HepG2 (cell line): ENCODE results near the gene RHCE. TPM values are rescaled to one million over a fixed set of nuclear protein-coding genes. Genes with fewer than 3 reads are reported as not detected.
A peak's percentile ranks its signal among the peaks of the same experiment; 100 is the strongest.

Experiments
- DR1 ChIP-seq: sonication (generic); formaldehyde crosslinking; IDR thresholded peaks from 2 replicates; pipeline ENCODE4 v1.8.0; 2021; ENCODE audit warnings: mild to moderate bottlenecking, missing genetic modification reagents, inconsistent platforms
- ELF1 ChIP-seq: sonication (generic); formaldehyde crosslinking; IDR thresholded peaks from 2 replicates; pipeline ENCODE4 v1.4.0; 2020; ENCODE audit warnings: missing genetic modification reagents
- GFI1 ChIP-seq: sonication (generic); formaldehyde crosslinking; IDR thresholded peaks from 2 replicates; pipeline ENCODE4 v1.5.0; 2020; ENCODE audit warnings: missing genetic modification reagents, mild to moderate bottlenecking, borderline replicate concordance
- HES4 ChIP-seq: sonication (generic); formaldehyde crosslinking; IDR thresholded peaks from 2 replicates; pipeline ENCODE4 v1.9.0; 2021; ENCODE audit warnings: mild to moderate bottlenecking, missing genetic modification reagents, borderline replicate concordance
- PHF8 ChIP-seq: sonication (generic); formaldehyde crosslinking; IDR thresholded peaks from 2 replicates; pipeline ENCODE4 v1.5.0; 2020; ENCODE audit warnings: missing genetic modification reagents
- POLR2AphosphoS5 ChIP-seq: IDR thresholded peaks from 2 replicates; pipeline ENCODE4 v1.6.1; 2012; ENCODE audit warnings: low read depth, low read length
- PRPF4 ChIP-seq: fragments of 200-400 bp; formaldehyde crosslinking; IDR thresholded peaks from 2 replicates; pipeline ENCODE4 v1.6.1; 2016; ENCODE audit warnings: low read length, low read depth; ENCODE audit not compliant: poor library complexity, severe bottlenecking
- SIX1 ChIP-seq: sonication (generic); formaldehyde crosslinking; IDR thresholded peaks from 2 replicates; pipeline ENCODE4 v1.4.0; 2020; ENCODE audit warnings: missing genetic modification reagents, borderline replicate concordance
- ZBTB26 ChIP-seq: IDR thresholded peaks from 2 replicates; pipeline ENCODE4 v1.6.1; 2016; ENCODE audit warnings: missing compliant biosample characterization, missing genetic modification reagents, borderline replicate concordance
- ZNF414 ChIP-seq: sonication (generic); formaldehyde crosslinking; IDR thresholded peaks from 2 replicates; pipeline ENCODE4 v1.5.0; 2020; ENCODE audit warnings: missing genetic modification reagents
- ZNF558 ChIP-seq: sonication (generic); formaldehyde crosslinking; IDR thresholded peaks from 2 replicates; pipeline ENCODE4 v1.9.0; 2022; ENCODE audit warnings: mild to moderate bottlenecking, missing genetic modification reagents, borderline replicate concordance
- ZNF619 ChIP-seq: sonication (generic); formaldehyde crosslinking; IDR thresholded peaks from 2 replicates; pipeline ENCODE4 v1.4.0; 2020; ENCODE audit warnings: mild to moderate bottlenecking, missing genetic modification reagents
- polyA plus RNA-seq, 8 experiments: library from polyadenylated mRNA; depleted of rRNA in 3 of 8; stranded (reverse) in 7 of 8; unstranded in 1 of 8; fragments of >200 nt; fragmentation: Illumina TruSeq in 4 of 8; extraction: Trizol in 4 of 8; gene quantifications; 2 replicates each; pipeline versions ENCODE4 v1.2.1 to v1.2.3, GENCODE V29; 2011 to 2016; ENCODE audit warnings: low read depth in 4 of 8, missing spikeins in 1 of 8, mixed read lengths in 1 of 8; ENCODE audit not compliant: insufficient read depth in 1 of 8
- total RNA-seq, 5 experiments: library from RNA; depleted of rRNA; stranded (reverse); fragments of >200 nt; fragmentation: Illumina TruSeq; extraction: Trizol; gene quantifications; 2 replicates each; pipeline ENCODE4 v1.2.3, GENCODE V29; 2016; ENCODE audit warnings: low read depth in 1 of 5
- TF ChIP-seq, protein P1 (sequence below), 2 experiments: sonication (generic) in 1 of 2; formaldehyde crosslinking in 1 of 2; IDR thresholded peaks; 2 replicates each; pipeline versions ENCODE4 v1.4.0 to v1.6.1; 2016 to 2020; ENCODE audit warnings: borderline replicate concordance in 1 of 2, low read depth in 1 of 2, mild to moderate bottlenecking in 1 of 2, missing genetic modification reagents in 1 of 2
- TF ChIP-seq, protein P2 (sequence below): sonication (generic); formaldehyde crosslinking; IDR thresholded peaks from 2 replicates; pipeline ENCODE4 v1.4.0; 2020; ENCODE audit warnings: mild to moderate bottlenecking, missing genetic modification reagents
- TF ChIP-seq, protein P3 (sequence below): IDR thresholded peaks from 2 replicates; pipeline ENCODE4 v1.6.1; 2016
- TF ChIP-seq, protein P4 (sequence below): sonication (generic); formaldehyde crosslinking; IDR thresholded peaks from 2 replicates; pipeline ENCODE4 v1.5.0; 2020; ENCODE audit warnings: missing genetic modification reagents

RHCE gene
- total and polyA plus RNA-seq, 2 of the 13 experiments (the other 11 are each of a cell fraction or from before 2014, with no cell fraction given), result 0.30 TPM; not detected in 1

DNA sequence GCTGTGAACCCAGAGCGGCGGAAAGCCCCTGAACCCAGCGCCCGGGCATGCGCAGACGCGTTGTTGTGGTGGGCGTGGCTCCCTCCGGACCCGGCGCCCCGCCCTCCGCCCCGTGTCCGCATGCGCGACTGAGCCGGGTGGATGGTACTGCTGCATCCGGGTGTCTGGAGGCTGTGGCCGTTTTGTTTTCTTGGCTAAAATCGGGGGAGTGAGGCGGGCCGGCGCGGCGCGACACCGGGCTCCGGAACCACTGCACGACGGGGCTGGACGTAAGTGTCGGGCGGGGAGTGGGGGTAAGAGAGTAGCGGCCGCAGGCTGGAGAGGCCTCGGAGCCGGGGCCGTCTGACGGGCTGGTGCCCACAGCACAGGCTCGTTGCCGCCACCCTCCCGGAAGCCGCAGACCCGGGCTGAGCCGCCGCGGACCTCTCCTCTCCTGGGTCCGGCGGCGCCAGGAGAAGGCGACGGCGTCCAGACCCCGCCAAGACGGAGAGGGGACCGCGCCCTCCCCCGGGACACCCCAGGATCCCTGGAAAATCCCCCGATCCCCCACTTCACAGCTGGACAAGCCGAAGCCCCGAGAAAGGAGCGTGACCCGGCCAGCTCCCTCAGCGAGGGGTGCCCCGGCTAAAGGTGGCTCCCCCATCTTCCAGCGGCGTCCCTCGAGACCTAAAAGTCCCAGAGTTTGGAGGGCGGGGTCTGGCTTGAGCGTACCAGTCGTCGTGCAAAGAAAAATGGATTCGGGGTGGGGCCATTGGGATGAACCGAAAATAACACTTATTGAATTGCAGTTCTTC, 82.2 kb downstream of the RHCE start, which contains the start of gene TMEM50A (continued):
- TF ChIP-seq, protein P1, sequence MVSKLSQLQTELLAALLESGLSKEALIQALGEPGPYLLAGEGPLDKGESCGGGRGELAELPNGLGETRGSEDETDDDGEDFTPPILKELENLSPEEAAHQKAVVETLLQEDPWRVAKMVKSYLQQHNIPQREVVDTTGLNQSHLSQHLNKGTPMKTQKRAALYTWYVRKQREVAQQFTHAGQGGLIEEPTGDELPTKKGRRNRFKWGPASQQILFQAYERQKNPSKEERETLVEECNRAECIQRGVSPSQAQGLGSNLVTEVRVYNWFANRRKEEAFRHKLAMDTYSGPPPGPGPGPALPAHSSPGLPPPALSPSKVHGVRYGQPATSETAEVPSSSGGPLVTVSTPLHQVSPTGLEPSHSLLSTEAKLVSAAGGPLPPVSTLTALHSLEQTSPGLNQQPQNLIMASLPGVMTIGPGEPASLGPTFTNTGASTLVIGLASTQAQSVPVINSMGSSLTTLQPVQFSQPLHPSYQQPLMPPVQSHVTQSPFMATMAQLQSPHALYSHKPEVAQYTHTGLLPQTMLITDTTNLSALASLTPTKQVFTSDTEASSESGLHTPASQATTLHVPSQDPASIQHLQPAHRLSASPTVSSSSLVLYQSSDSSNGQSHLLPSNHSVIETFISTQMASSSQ (IDR thresholded peaks at IDR 0.05; ENCODE audit: low read depth), result no peak
- TF ChIP-seq, protein P1 (CRISPR knock-in tag; IDR thresholded peaks at IDR 0.05; ENCODE audit: borderline replicate concordance), result no peak
- peak; percentile 95 for TF ChIP-seq PHF8 (CRISPR knock-in tag)
- peak; percentile 32; the same call in 1 of the 2 replicates for TF ChIP-seq GFI1 (CRISPR knock-in tag)
- TF ChIP-seq, protein P2, sequence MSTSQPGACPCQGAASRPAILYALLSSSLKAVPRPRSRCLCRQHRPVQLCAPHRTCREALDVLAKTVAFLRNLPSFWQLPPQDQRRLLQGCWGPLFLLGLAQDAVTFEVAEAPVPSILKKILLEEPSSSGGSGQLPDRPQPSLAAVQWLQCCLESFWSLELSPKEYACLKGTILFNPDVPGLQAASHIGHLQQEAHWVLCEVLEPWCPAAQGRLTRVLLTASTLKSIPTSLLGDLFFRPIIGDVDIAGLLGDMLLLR (CRISPR knock-in tag), result 0 out of 2 replicates have a peak, but pooled peaks have one; percentile 64
- TF ChIP-seq, protein P3, sequence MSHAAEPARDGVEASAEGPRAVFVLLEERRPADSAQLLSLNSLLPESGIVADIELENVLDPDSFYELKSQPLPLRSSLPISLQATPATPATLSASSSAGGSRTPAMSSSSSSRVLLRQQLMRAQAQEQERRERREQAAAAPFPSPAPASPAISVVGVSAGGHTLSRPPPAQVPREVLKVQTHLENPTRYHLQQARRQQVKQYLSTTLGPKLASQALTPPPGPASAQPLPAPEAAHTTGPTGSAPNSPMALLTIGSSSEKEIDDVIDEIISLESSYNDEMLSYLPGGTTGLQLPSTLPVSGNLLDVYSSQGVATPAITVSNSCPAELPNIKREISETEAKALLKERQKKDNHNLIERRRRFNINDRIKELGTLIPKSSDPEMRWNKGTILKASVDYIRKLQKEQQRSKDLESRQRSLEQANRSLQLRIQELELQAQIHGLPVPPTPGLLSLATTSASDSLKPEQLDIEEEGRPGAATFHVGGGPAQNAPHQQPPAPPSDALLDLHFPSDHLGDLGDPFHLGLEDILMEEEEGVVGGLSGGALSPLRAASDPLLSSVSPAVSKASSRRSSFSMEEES, result 0 out of 2 replicates have a peak, but pooled peaks have one; percentile 25
- TF ChIP-seq DR1, result 0 out of 2 replicates have a peak, but pooled peaks have one; percentile 49
- peak; percentile 64; the same call in 1 of the 2 replicates for TF ChIP-seq ZNF558 (CRISPR knock-in tag)
- TF ChIP-seq POLR2AphosphoS5, result peak; percentile 86
- TF ChIP-seq ZNF619 (CRISPR knock-in tag), result 0 out of 2 replicates have a peak, but pooled peaks have one; percentile 51
- TF ChIP-seq PRPF4, result no peak
- peak; percentile 66; the same call in 1 of the 2 replicates for TF ChIP-seq ZNF414 (CRISPR knock-in tag)
- peak; percentile 68 for TF ChIP-seq ELF1 (CRISPR knock-in tag)
- no peak for TF ChIP-seq SIX1
- TF ChIP-seq HES4, result no peak; the same call in 1 of the 2 replicates
- TF ChIP-seq ZBTB26 (CRISPR knock-in tag), result 0 out of 2 replicates have a peak, but pooled peaks have one; percentile 34
- TF ChIP-seq, protein P4, sequence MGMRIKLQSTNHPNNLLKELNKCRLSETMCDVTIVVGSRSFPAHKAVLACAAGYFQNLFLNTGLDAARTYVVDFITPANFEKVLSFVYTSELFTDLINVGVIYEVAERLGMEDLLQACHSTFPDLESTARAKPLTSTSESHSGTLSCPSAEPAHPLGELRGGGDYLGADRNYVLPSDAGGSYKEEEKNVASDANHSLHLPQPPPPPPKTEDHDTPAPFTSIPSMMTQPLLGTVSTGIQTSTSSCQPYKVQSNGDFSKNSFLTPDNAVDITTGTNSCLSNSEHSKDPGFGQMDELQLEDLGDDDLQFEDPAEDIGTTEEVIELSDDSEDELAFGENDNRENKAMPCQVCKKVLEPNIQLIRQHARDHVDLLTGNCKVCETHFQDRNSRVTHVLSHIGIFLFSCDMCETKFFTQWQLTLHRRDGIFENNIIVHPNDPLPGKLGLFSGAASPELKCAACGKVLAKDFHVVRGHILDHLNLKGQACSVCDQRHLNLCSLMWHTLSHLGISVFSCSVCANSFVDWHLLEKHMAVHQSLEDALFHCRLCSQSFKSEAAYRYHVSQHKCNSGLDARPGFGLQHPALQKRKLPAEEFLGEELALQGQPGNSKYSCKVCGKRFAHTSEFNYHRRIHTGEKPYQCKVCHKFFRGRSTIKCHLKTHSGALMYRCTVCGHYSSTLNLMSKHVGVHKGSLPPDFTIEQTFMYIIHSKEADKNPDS (CRISPR knock-in tag), result 0 out of 2 replicates have a peak, but pooled peaks have one; percentile 44
